HG03469 (cell line): ENCODE results near the gene RASSF5.

Source experiments
- ATAC-seq: cut with Tn5 transposase; IDR thresholded peaks from one replicate; pipeline ENCODE4 v1.9.1; 2021; ENCODE audit warnings: mild to moderate bottlenecking, moderate library complexity, moderate number of reproducible peaks; ENCODE audit not compliant: unreplicated experiment

The RASSF5 gene, protein sequence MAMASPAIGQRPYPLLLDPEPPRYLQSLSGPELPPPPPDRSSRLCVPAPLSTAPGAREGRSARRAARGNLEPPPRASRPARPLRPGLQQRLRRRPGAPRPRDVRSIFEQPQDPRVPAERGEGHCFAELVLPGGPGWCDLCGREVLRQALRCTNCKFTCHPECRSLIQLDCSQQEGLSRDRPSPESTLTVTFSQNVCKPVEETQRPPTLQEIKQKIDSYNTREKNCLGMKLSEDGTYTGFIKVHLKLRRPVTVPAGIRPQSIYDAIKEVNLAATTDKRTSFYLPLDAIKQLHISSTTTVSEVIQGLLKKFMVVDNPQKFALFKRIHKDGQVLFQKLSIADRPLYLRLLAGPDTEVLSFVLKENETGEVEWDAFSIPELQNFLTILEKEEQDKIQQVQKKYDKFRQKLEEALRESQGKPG

DNA sequence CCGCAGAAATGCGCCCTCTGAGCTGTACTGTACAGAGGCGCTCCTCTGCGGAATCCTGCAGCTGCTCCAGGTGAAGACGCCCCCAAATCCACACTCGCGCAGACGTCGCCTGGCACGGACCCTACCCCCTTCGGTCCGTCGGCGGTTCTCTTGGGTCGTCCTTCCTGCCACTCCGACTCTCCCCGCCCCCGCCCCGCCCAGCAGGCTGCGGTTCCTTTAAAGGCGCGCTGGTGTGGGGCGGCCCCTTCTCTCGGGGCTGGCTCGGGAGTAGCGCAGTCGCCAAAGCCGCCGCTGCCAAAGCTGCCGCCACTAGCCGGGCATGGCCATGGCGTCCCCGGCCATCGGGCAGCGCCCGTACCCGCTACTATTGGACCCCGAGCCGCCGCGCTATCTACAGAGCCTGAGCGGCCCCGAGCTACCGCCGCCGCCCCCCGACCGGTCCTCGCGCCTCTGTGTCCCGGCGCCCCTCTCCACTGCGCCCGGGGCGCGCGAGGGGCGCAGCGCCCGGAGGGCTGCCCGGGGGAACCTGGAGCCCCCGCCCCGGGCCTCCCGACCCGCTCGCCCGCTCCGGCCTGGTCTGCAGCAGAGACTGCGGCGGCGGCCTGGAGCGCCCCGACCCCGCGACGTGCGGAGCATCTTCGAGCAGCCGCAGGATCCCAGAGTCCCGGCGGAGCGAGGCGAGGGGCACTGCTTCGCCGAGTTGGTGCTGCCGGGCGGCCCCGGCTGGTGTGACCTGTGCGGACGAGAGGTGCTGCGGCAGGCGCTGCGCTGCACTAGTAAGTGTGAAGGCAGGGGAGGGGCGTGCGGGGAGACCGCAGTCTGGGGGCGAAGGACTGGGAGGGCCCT lies at the start of gene RASSF5:
TSS of gene RASSF5 (plus strand) at position 248 of the 846 bp plus-strand sequence. CDS start at position 320, 72 bp downstream.
- no peak for ATAC-seq

DNA sequence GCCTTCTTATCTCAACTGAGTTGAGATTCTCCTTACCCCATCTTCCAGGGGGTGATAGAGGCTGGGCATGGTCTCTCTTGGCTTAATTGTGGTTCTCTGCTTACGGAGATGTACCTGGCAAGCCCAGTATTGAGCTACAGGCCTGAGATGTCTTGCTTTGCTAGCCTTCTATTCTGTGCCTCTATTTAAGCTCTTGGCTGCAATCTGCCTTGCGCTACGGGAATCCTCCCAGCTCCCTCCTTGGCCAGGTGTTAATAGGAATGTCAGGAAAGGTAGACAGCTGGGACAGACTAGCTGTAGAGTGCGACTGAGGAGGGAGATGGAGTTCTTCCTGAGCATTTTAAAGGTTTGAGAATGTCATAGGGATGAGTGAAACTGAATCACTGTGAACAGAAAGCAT lies 47.6 kb upstream of the RASSF5 start:
- no peak for ATAC-seq

DNA sequence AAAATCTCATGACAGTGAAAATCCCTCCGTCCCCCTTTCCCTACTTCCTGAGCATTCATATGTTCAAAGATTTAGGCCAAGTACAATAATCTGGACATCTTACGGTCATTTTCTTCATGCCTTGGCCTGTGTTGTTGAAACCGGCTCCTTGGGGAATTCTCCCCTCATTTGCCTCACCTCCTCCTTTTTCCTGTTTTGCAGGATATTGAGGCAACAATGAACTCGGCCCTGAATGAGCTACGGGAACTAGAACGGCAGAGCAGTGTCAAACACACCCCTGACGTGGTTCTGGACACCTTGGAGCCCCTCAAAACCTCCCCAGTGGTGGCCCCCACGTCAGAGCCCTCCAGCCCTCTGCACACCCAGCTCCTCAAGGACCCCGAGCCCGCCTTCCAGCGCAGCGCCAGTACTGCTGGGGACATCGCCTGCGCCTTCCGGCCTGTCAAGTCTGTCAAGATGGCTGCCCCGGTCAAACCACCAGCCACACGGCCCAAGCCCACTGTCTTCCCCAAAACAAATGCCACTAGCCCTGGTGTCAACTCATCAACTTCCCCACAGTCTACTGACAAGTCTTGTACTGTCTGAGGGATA lies 46.4 kb upstream of the RASSF5 start:
- ATAC-seq, result no peak

DNA sequence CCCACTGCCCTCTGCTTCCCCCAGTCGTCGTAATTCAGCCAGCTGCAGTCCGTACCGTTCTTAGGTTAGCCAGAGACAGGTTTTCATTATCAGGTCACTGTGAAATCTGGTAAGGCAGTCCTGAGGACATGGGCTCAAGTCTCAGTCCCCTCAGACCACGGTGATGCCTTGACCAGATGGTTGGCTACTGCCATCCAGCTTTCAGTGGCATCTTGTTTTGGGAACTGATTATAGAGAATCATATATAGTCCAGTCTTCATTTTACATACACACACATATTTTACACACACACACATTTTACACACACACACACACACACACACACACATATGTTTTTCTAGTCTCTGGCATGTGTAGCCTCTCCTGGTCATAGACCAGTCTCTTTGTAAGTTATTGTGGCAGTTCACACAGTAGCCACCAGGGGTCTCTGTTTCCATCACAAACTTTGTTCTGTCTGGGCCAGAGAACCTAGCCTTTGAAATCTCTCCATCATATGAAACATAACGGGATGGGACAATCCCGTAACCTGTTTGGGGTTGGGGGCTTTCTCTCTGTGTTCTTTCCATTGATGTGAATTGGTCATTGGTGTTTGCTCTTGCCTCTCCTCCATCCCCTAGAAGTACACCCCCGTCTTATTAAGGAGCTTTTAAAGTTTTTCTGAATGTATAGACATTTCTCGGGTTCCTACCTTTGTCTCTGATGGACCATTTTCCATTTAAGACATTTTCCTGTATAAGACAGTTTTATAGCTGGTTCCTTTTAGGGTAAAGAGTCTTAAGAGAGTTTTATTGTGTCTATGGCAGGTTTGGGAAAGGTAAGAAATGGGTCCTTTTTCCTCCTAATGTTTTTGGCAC lies 45.5 kb upstream of the RASSF5 start:
- ATAC-seq, result no peak

DNA sequence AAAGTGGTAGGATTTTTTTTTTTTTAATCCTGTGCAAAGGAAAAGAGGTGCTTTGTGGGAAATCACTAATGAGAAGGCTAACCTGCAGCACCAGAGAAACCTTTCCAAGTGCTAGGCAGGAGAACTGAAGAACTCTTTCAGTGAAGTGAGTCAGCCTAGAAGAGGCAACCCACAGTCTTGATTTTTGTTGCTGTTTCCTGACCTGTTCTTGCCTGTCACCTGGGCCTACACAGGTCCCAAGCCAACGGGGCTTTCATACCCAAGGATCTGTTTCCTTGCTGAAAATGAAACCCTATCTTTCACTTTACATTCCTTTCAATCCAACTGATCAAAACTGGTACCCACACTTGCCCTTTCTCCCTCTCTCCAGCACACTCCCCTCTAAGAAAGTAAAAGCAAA lies 44.2 kb upstream of the RASSF5 start:
- ATAC-seq, result no peak

DNA sequence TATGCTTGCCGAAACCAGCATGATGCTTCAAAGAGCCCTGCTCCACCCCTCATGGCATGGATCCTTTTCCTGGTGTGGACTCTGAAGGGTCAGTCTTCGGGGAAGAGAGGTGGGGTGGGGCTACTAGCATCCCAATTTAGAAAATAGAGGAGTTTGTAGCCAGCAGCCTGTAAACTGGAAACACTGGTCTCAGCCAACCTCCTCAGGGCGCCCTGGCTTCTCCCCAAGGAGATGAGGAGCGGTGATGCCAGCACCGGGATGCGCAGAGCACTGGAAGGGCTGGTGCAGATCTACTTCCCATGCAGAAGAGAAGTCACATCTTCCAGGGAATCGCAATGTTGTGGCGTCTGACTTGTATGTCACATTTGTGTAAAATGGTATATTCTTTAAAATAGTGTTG lies 43.4 kb upstream of the RASSF5 start:
- ATAC-seq, result no peak

DNA sequence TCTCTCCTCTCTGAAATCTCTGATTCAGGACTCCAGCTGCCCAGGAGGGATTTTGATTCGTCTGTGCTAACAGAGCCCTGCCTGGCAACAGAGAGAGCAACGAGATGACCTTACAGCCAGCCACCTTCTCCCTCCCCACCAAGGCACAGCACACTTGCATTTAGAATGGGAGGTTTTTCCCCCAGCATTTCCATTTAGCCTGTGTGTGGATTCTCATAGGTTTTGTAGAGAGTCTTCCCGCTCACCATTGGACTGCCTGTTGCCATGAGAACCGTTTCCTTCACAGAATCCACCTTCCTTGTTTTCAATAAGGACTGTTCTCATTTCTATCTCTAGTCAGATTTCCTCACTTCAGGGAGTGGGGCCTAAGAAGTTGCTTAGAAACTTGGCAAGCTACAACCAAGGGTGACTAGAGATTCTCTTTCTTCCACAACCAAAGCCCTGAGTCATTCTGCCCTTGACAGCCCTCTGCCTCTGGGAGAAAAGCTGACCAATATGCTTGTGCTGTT lies 42.8 kb upstream of the RASSF5 start:
- no peak for ATAC-seq

DNA sequence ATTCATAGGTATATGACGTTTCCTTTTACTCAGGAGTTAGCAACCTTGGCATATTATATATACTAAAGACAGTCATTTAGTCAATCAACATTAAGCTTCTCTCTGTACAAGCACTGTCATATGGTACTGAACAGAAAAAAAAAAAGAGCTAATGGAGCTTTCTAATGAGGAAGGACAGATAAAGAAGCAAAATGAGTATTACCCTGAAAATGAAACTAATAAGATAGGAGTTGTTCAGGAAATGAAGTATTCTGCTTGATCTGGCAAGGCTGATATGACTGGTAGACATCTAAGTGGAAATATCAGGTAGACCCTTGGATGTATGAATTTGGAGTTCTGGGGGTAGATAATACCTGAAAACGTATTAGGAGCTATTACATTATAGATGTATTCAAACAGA lies 41.4 kb upstream of the RASSF5 start:
- ATAC-seq, result no peak

DNA sequence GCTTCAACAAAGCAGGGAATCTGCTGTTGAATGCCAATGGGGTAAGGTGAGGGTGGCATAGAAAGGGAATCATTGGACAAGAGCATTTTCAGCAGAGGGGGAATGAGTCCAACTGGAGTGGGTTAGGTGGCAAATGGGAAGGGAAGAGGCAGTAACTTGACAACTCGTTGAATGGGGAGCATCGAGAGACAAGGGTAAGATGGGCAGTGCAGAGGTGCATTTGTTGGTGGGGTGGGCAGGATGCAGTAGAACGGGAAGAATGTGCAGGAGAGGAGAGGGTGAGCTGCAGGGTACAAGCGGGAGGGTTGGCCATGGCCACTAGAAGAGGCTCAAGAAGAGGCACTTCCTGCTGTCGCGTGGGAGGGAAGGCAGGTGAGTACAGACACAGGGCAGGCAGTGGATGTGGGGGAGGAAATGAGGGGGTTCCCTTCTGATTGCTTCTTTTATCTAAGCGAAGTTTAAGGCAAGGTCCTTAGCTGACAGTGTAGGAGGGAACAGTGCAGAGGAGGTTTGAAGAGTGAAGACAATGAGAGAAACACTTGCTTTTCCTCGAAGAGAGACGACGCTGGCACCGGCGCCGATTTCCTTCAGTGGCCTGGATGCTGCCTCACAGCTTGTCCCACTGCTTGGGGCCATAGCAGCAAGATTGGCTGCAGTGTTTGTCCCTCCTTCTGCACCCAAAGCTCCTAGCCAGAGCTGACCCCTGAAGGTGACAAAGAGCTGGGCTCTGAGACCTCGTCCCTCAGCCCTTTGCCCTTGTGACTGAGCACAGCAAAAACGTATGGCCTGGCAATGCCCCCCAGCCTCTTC lies 40.3 kb upstream of the RASSF5 start:
- no peak for ATAC-seq

DNA sequence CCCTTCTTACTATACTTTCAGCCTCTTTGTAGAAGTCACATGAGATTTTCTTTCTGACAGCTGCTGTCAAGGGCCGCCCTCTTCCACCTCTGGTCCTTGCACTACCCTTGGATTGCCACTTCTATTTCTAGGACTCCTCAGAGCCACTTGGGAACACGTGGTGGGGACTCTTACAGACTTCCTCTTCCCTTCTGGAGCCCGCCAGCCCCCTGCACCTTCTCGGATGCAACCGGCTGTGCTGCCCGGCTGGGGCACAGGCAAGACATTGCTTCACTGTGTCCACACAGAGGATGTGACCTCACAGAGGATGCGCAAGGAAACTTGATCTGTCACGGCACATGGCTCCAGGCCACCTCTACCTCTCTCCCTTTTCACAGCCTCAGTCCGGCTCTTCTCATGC lies 39.4 kb upstream of the RASSF5 start:
- no peak for ATAC-seq

DNA sequence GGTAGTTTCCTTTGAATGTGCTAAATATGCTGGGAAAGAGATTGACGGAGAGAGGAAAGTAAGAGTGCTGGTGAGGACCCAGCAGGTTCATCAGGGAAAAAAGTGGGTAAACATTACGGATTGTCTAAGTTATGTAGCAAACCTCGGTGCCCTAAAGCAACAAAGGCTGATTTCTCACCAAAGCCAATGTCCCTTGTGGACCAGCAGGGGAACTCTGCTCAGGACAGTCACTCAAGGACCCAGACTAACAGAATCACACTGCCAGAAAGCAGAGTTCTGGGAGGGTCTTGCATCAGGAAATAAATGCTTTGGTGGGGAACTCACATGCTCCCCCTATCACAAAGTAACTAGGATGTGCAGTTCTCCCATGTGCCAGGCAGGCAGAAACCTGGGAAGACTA lies 38.8 kb upstream of the RASSF5 start:
- no peak for ATAC-seq

DNA sequence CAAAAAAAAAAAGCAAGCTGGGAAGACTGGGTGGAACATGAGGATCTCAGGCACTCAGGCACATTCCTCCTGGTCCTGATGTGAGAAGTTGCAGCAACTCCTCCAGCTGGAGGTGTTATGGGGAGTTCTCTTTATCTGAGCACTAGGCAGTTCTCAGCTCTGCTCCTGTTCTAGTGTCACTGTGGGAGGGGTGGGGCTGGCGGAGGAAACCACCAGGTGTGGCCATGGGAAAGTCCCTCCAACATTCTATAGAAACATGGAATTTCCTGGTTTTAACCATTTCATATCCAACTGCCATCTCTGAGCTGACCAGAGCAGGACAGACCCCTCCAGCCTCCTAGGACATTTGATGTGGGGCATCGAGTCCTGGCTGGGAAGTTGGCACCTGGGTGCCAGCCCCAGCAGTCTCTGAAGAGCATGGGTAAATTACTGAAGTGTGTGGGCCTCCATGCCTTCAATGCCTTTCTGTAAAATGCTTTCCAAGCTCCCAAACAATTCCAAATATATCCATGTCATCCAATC lies 37.9 kb upstream of the RASSF5 start:
- ATAC-seq, result no peak

DNA sequence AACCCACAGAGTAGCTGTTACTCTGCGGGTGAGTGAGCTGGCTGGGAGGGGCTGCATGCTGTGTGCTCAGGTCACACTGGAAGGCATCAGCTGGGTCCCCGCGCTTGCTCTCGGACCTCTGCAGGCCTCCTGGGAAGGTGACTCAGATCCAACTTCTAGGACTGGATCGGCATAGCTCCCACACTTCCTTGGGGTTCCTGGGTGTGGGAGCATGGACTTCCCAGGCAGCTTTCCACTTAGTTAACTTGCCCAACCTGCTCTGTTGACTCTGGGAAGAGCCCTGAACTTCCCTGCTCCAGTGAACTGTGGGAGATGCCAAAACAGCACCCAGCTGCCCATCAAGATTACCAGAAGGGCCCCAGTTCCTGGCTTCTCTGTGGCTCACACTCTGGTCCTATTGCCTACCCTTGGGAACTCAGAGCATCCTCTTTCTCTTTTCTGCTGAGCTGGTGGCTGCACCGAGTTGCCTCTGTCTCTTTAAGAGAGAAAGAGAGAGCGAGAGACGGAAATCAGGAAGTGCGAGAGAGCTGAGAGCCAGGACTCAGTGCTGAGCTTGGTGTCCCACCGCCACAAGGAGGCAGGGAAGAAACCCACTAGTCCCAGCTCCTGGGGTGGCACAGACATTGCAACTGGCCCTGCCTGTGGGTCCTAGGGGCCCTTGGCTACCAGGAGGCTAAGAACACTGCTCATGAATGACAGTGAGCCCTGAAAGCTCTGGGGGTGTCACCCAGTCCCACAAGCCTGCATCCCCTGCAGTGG lies 37.2 kb upstream of the RASSF5 start, which contains the start of gene IKBKE:
TSS of gene IKBKE (plus strand) at position 544 of the 759 bp plus-strand sequence. CDS start 2,752 bp downstream, outside the sequence.
- ATAC-seq, result peak; percentile 42

DNA sequence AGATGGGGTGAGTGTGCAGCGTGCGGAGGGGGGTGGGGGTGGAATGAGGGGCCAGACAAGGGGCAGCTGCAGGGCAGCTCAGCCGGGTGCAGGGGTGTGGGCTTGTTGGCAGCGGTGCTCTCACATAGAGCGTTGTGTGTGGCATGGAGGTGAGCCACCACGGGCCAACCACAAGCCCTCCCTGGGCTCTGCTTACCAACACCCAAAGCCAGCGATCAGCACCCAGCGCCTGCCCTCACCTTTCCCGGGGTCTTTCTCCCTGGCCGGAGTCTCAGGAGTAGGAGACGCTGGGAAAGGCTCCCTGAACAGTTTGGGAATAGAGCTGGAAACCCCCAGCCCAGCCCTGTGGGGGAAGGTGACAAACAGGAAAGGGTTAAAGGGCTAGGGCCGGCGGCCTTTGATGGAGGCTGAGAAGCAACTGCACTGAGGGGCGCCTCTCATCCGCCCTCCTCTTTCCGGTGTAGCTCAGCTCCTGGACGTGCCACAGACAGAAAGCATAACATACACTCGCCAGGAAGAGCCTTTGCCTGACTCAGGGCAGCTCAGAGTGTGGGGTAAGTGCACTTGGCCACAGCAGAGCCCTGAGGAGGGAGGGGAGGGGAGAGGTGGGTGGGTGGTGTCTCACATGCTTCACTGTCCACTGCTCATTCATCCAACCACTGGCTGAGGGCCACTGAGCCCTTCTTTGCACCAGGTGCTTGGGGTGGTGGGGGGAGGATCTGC lies 36.5 kb upstream of the RASSF5 start:
- no peak for ATAC-seq

DNA sequence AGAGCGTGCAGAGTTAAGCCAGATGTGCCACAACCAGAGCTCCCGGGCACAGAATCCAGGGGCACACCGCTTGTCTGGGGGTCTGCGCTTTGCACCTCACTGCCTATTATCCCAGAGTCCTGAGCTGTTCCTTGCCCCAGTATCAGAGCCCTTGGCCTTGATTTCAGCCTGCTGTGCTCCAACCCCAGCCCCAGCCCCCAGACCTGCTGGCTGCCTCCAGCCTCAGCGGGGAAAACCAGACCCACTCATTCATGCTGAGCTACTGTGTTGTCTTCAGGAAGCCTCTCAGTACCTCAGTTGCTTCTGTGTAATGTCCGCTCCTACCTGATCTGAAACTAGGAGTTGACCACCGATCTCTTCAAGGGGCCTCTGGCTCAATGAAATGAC lies 35.9 kb upstream of the RASSF5 start:
- ATAC-seq, result no peak

DNA sequence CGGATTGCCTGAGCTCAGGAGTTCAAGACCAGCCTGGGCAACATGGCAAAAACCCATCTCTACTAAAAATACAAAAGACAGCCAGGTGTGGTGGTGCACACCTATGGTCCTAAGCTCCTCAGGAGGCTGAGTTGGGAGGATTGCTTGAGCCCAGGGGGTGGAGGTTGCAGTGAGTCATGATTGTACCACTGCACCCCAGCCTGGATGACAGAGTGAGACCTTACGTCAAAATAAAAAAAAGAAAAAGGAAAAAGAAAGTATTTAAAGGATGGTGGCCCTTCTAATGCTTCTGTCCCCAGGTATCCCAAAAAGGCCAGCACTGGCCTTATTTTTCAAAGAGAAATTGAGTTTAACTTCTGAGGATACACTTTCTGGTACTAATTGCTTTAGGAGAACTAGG lies 35.3 kb upstream of the RASSF5 start:
- no peak for ATAC-seq

DNA sequence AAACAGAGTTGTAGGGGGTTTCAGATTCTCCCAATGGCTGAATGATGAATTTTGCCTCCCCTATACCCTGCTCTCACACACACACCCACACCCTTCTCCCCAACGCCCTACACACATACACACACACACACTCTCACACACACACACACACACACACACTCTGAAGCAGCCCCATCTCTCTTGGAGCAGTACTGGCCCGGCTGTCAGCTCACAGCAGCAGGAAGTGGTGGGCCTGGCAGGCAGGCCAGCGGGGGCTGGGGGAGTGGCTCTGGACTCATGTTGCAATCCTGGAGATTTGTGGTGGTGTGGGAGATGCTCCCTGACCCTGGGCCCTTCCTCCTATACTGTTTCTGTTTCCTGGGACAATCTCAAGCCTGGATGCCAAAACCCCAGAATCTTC lies 34.9 kb upstream of the RASSF5 start:
- ATAC-seq, result no peak

DNA sequence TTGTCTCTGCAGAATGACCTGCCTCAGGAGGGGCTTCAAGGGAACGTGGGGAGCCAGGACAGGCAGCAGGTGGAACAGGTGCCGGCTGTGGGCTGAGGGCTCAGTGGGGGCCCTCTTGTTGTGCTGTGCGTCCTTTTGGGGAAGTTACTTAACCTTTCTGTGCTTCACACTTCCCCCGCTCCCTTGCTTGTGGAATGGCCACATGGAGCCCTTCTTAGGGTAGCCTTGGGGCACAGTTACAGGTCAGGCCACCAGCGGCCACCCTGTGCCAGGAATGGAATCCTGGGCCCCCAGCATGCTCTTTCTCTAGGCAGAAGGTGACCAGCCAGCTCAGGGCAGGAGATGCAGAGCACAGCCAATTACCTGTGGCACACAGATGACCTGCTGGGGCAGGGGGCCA lies 34.4 kb upstream of the RASSF5 start:
- no peak for ATAC-seq
